DMS153 (cell line): ENCODE results near the gene PRKRA.
"Not testable (repeated sequence)": the region's sequence is repeated elsewhere in the genome, so short reads cannot be mapped to it uniquely, and the experiment has no call there.

ENCODE experiments used
- DNase-seq: peaks from one replicate; lab custom pipeline; 2025; lab: John Stamatoyannopoulos, UW

PRKRA gene

GRCh38 chr2:178457390-178457886 is 6.5 kb upstream of the PRKRA start:
- DNase-seq = no peak

- DNase-seq = no peak
These were observed 5.0 kb upstream of the PRKRA start for GRCh38 chr2:178455947-178456346.

GRCh38 chr2:178452870-178453269 is 1.9 kb upstream of the PRKRA start:
- no peak for DNase-seq

- DNase-seq = no peak
These were observed 1.4 kb upstream of the PRKRA start for GRCh38 chr2:178452334-178452733.

GRCh38 chr2:178450524-178450773 is 526 bp downstream of the PRKRA start:
- peak; percentile 74 for DNase-seq

GRCh38 chr2:178449700-178450523 is 1.1 kb downstream of the PRKRA start:
- DNase-seq = no peak

- DNase-seq = no peak
These were observed 1.9 kb downstream of the PRKRA start for GRCh38 chr2:178448968-178449661.

- no peak for DNase-seq
These were observed 9.5 kb downstream of the PRKRA start for GRCh38 chr2:178441426-178441825.

- no peak for DNase-seq
These were observed 14.3 kb downstream of the PRKRA start for GRCh38 chr2:178436662-178437061.

GRCh38 chr2:178429336-178429735 is 21.6 kb downstream of the PRKRA start:
- no peak for DNase-seq

GRCh38 chr2:178428396-178428806 is 22.6 kb downstream of the PRKRA start:
- DNase-seq = no peak

GRCh38 chr2:178427458-178427857 is 23.5 kb downstream of the PRKRA start:
- no peak for DNase-seq

GRCh38 chr2:178426388-178426787 is 24.6 kb downstream of the PRKRA start:
- no peak for DNase-seq

- no peak for DNase-seq
These were observed 25.6 kb downstream of the PRKRA start for GRCh38 chr2:178425255-178425827.

GRCh38 chr2:178423746-178424145 is 27.2 kb downstream of the PRKRA start:
- DNase-seq = not testable (repeated sequence)

GRCh38 chr2:178422097-178422496 is 28.9 kb downstream of the PRKRA start:
- DNase-seq = no peak

GRCh38 chr2:178420463-178420999 is 30.4 kb downstream of the PRKRA start:
- DNase-seq = no peak

- peak; percentile 4 for DNase-seq
These were observed 31.9 kb downstream of the PRKRA start for GRCh38 chr2:178419123-178419522.

- no peak for DNase-seq
These were observed 32.5 kb downstream of the PRKRA start for GRCh38 chr2:178418426-178418825.

GRCh38 chr2:178417916-178418315 is 33.1 kb downstream of the PRKRA start:
- DNase-seq = no peak

- DNase-seq = no peak
These were observed 35.0 kb downstream of the PRKRA start for GRCh38 chr2:178415979-178416378.

- peak; percentile 95 for DNase-seq
These were observed 36.4 kb downstream of the PRKRA start for GRCh38 chr2:178414266-178415247.
